IPS-NIHi7 (cell line): ENCODE data around the gene NUBP2.
"Not testable (repeated sequence)": the region's sequence is repeated elsewhere in the genome, so short reads cannot be mapped to it uniquely, and the experiment has no call there.

Source experiments
- DNase-seq: peaks from one replicate; pipeline ENCODE4 v3.0.0; 2012; ENCODE audit warnings: mixed read lengths; ENCODE audit errors: extremely low spot score

Gene NUBP2

DNA sequence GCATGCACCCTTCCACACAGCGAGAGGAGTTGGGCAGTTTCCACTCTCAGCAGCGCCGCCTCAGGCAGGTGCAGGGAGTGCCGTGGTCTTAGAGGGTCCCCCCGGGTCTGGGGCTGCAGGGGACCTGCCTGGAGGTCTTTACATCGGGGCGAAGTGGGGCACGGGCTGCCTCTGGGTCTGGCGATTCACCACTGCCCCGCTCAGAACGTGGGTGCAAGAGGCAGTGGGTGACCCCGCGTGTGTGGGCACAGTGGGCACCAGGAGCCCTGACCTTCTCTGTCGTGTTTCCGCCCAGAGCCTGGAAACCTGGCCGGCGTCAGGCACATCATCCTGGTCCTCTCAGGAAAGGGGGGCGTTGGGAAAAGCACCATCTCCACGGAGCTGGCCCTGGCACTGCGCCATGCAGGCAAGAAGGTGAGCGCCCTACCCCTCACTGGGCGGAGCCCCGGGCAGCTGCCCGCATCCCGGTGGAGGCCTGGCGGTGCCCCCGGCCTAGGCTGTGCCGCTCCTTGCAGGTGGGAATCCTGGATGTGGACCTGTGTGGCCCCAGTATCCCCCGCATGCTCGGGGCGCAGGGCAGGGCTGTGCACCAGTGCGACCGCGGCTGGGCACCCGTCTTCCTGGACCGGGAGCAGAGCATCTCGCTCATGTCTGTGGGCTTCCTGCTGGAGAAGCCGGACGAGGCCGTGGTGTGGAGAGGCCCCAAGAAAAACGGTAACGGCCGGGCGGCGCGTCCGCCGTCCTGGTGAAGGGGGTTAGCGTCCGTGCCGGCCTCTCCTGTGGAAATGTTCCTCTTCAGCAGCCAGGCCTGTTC, 3.7 kb downstream of the NUBP2 start:
- no peak for DNase-seq

DNA sequence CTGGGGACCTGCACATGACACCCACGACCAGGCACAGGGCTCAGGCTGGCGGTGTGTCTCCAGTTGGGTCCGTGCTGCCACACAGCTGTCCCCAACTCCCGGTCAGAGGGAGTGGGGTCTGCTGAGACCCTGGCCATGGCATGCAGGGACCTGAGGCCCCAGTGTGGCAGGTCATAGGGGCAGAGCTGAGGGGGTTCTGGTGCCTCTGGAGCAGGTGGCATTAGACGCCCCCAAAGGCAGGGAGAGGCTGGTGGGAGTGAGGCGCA, 4.2 kb downstream of the NUBP2 start:
- no peak for DNase-seq

DNA sequence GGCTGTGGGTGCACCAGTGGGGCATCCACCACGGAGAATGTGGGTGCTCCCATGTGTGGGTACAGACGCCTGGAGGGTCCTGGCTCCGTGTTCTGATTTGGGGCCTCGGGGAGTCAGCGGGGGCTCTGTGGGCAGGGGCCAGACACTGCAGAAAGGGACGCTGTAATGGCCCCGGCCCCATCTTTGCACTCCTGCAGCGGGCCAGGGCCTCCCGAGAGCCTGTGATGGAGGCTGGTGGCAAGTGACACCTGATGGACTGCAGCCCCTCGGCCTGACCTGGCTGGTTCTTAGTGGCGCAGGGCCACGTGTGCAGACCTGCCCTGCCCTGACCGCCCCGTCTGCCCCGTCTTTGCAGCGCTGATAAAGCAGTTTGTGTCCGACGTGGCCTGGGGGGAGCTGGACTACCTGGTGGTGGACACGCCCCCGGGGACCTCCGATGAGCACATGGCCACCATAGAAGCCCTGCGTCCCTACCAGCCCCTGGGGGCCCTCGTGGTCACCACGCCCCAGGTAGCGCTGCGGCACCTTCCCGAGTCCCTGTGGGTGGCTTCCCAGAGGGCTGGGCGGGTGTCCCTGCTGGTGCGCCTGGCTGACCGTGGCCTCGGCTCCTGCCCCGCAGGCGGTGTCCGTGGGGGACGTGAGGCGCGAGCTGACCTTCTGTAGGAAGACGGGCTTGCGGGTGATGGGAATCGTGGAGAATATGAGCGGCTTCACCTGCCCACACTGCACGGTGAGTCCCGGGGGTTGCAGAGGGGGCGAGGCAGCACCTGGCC, 4.7 kb downstream of the NUBP2 start:
- no peak for DNase-seq

DNA sequence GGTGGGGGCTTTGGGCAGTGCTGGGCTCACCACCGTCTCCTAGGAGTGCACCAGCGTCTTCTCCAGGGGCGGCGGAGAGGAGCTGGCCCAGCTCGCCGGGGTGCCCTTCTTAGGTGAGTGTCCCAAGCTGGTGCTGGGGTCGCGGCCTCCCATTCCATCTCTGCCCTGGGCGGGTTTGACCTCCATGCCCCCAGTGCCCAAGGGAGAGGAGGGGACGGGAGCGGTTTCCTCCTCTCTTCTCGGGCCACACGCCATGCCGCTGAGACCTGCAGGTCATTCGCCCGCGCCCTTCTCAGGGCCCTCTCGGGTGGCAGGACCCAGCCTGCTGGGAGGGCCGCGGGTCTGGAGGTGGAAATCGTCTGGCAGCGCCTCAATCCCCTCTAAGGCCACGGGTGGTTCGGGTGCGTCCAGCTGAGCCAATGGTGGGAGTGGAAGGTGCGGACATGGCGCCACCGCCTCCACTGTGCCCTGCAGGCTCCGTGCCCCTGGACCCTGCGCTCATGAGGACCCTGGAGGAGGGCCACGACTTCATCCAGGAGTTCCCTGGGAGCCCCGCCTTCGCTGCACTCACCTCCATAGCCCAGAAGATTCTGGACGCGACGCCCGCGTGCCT, 5.4 kb downstream of the NUBP2 start:
- DNase-seq = no peak

DNA sequence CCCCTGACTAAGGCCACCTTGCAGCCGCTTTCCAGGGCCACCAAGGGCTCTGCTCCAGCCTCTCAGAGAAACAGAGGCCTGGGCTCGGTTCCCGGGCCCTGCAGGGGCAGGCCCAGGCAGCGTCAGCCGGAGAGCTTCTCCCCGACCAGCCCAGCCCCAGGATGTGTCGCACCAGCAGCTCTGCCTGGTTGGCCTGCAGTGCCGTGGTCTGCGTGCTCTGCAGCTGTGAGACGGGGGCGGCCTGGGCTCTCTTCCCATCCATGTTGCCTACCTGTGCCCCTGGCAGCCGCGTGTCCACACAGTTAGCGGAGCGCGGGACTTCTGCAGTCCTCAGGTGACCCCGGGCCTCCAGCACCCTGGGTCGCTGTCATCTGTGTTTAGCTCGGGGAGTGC, 5.9 kb downstream of the NUBP2 start:
- DNase-seq = no peak

DNA sequence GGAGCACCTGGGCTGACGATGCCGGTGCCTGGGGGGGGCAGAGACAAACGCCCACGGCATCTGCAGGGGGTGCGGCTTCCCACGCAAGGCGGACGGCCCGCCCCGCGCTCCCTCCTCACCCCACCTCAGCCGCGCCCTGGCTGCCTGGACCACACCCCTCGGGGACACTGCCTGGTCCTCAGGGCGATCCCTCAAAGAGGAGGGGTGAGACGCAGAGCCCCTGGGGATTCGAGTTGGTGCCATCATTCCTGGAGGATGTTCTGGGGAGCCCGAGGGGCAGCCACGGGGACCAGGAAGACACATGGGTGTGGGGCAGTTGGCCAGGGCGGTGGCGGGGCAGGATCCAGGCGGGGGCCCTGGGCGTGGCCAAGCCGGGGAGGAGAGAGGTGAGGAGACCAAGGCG, 6.9 kb downstream of the NUBP2 start:
- no peak for DNase-seq

DNA sequence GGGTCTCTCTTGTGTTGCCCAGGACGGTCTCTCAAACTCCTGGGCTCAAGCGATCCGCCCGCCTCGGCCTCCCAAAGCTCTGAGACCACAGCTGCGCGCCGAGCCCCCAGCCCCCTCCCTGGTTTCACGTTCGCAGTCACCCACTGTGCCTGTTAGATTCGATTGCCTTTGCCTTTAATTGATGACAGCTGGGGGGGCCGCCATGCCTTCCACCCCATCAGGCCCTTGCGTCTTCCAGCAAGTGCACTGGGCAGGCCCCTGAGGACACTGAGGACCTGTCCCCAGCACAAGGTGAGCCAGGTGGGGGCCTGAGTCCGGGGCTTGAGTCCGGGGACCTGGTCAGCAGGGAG, 7.5 kb downstream of the NUBP2 start:
- no peak for DNase-seq

DNA sequence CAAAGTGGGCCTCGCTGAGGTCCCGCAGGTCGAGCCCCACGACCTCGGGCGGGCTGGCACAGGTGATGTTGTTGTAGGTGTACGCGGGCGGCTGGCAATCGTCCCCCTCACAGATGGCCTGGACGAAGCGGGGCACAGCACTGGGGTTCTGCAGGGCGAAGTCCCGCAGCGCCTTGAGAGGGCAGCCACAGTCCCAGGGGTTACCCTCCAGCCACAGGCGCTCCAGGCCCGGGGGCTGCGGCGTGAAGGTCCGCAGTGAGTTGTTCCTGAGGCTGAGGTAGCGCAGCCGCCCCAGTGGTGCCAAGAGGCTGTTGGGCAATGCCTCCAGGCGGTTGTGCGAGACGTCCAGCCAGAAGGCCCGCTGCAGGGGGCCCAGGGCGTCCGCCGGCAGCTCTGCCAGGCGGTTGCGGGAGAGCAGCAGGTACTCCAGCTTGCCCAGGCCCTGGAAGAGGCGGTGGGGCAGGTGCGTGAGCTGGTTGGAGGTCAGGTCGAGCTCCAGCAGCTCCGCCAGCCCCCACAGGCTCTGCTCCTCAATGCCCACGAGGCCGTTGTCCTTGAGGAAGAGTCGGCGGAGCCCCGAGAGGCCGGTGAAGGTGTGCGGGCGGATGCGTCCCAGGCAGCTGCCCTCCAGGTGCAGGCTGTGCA, 8.0 kb downstream of the NUBP2 start:
- no peak for DNase-seq

DNA sequence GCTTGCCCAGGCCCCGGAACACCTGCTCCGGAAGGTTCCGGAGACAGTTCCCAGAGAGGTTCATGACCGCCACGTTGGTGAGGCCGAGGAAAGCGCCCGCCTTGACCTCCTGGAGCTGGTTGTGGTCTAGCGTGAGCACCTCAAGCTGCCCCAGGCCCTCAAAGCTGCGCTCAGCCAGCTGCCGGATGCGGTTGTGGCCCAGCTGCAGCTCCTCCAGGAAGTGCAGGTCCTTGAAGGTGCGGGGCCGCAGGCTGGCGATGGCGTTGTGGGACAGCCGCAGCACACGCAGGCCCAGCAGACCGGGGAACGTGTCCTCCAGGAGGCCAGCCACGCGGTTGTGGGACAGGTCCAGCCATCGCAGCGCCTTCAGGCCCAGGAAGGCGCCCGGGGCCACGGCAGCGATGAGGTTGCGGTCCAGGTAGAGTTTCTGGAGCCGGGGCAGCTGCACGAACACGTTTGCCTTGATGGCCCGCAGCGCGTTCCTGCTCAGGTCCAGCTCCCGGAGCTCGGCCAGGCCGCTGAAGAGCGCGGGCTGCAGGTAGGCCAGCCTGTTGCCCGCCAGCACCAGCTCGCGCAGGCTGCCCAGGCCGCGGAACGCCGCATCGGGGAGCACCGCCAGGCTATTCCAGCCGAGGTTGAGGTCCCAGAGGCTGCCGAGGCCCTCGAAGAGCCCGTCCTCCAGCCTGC, 8.6 kb downstream of the NUBP2 start:
- DNase-seq = no peak

DNA sequence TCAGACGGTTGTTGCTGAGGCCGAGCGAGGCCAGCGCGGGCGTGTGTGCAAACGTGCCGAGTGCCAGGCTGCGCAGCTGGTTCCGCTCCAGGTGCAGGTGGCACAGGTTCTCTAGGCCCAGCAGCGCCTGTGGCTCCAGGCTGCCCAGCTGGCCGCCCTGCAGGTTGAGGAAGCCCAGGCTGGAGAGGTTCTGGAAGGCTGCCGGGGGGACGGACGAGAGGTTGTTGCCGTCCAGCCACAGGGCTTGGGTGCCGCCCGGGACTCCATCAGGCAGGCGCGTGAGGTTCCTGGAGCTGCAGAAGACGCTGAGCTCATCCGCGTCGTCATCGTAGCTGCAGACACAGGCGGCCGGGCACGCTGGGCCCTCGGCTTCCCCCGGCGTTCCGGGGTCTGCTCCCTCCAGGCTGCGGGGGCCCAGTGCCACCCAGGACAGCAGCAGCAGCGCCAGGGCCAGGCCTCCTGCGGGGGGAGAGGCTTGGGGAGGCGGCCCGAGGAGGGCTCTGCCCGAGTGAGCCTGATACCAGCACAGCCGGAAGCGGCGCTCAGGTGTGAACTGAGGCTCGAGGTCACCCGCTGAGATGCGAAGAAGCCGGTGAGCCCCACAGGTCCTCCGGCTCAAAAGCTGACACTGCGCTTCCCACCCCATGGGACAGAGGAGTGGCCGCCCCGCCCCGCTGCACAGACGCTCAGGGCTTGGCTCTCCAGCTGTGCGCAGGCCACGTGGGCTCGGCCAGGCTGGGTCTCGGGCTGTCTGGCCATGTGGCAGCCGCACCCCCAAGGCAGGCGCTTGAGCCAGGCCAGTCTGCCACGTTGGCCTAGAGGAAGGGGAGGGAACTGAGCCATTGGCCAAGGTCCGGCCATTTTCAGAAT, 9.4 kb downstream of the NUBP2 start:
- no peak for DNase-seq

DNA sequence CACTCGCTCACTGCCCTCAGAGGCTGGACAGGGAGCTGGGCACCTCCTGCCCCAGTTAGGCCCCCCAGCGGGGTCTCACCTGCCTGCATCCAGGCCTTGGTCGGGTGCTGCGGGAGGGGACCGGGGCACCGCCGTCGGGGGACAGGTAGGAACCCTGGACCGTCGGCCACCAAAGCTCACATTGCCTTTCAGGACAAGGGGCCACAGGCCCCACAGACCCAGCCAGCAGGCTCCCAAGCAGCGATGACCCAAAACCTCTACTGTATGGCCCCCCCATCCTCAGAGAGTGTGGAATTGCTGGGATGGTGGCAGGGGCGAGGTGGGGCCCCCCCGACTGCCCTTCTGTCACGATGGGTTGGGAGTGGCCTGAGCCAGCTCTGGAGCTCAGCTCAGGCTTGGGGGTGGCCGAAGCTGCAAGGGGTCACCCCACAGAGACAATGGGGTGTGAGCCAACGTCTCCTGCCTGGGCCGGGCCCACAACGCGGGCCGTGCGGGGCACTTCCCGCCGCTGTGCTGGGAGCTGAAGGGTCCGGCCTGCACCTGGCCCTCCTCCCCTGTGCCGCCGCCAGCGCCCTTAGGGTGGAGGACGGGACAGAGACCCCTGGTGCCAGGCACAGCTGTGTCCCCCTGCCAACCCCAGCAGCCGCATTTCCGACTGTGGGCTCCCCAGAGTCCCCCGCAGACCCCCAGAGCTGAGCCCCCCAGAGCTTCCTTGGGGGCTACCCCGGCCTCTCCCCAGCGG, 10.2 kb downstream of the NUBP2 start:
- DNase-seq = no peak

DNA sequence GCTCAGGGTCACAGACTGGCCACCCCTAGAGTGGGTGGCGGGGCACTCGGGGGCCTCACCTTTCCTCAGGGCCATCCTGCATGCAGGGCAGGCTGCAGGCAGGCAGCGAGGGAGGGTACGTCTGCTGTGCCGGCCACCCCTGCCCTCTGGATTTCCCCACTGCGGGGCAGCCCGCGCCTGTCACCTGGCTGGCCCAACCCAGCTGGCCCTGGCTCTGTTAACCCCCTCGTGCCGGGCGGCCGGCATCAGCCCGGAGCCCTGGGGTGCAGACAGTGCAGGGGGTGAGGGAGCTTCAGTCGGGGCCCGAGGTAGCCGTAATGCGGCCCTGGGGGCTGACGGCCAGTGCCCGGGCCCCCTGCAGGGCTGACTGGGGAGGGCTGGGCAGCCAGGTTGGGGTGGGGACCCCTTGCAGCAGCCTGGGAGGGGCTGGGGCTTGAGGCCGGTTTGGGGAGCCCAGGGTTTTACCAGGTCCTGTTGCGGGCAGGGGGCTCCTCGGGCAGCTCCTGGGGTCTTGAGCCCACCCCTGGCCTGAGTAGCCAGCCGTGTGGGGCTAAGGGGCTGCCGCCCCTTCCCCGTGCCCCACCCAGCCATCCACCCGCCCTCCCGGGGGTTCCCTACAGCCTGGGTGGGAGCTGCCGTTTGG, 10.9 kb downstream of the NUBP2 start, which contains the start of gene IGFALS:
IGFALS (minus strand) TSS at position 128 of the 643 bp plus-strand sequence; CDS start at position 75, 53 bp downstream.
- DNase-seq = no peak

DNA sequence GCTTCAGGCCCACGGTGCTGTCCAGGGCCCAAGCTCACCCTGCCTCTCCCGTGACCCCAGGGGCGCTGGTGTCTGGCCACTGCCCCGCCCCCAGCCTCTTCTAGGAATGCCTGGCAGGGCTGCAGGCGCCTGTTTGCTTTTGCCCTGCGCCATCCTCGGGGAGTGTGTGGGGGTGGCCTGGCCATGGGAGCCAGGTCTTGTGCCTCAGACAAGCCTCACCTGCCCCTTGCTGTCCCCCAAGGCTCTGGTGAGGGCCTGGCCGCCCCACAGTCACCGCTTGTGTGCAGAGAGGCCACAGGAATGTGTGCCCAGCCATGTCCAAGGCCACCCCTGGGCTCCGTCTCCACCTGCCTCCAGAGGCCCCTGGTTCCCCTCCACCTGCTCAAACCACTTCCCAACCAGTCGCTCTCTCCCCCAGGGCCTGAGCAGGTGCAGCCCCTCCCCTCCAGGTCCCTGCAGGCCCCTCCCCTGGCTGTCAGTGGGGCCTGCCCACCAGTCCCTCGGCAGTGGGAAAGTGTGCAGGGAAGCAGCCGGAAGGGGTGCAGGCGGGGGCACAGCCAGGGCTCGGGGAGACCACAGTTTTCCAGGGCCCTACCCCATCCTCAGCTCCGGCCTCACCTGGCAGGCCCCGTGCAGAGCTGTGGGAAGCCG, 11.6 kb downstream of the NUBP2 start:
- DNase-seq = no peak

DNA sequence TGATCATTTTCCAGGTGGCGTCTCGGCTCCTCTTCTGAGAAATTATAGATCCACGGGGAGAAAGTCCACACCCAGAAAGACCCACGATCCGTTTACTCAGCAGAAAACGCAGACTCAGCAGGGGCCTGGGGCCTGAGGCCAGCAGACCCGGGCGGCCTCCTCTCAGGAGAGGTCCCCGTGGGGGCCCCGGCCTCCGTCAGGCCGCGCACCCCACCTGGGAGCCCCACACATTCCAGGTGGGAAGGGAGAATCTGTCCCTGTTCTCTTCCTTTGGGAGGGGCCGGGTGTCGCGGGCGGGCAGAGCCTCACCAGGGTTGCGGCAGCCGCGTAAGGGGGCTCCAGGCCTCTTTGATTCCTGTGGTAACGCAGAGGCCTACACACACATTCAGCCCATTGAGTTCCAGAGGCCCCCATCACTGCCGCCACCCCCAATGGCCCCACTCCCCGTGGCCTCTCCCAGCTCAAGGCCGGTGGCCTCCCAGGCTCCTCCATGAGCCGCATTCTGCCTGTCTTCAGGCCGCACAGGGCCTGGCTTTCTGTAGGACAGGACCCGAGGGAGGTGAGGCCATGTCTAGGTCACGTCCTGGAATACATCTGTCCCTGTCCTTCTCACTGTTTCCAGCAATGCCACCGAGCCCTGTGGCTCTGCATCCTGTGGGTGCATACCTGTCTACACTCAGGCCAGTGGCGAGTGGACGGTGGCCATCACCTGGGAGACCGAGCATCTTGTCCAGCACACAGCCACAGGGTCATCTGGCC, 12.3 kb downstream of the NUBP2 start:
- DNase-seq = no peak

DNA sequence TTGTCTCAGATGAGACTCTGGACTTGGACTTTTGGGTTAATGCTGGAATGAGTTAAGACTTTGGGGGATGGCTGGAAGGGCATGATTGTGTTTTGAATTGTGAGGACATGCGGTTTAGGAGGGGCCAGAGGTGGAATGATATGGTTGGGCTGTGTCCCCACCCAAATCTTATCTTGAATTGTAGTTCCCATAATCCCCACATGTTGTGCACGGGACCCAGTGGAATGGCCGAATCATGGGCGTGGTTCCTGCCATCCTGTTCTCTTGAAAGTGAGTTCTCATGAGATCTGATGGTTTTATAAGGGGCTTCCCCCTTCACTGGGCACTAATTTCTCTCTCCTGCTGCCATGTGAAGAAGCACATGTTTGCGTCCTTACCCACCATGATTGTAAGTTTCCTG, 16.5 kb downstream of the NUBP2 start:
- DNase-seq = not testable (repeated sequence)

DNA sequence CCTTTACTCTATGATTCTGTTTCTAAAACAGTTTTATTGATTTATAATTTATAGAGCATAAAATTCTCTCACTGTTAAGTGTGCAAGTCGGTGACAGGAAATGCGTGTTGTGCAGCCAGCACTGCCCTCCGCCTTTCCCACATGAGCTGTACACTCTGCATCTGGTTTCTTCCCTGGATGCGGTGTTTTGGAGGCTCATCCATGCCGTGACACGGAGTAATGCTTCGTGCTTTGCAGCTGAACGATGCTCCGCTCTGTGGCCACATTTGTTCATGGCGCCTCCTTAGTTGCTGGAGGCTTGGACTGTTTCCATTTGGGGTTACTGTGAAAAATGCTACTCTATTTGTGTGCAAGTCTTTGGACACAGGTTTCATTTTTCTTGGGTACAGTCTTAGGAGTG, 17.9 kb downstream of the NUBP2 start:
- DNase-seq = no peak

DNA sequence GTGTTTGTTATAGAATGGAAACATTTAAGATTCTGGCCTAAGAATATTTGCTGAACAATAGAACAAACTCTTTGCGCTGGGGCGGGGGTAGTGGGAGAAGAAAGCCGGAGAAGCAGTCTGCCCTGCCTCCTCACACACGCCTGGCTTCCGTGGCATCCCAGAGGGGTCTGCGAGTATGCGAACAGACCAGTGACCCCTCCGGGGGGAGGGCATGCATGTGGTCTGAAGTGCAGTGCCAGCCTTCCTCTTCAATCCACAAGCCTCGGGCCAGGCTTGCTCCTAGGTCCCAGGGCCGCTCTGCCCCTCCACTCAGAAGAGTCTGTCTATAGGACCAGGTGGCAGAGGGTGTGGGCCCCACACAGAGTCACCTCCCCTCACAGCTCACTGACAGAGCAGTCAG, 24.9 kb downstream of the NUBP2 start:
- no peak for DNase-seq

DNA sequence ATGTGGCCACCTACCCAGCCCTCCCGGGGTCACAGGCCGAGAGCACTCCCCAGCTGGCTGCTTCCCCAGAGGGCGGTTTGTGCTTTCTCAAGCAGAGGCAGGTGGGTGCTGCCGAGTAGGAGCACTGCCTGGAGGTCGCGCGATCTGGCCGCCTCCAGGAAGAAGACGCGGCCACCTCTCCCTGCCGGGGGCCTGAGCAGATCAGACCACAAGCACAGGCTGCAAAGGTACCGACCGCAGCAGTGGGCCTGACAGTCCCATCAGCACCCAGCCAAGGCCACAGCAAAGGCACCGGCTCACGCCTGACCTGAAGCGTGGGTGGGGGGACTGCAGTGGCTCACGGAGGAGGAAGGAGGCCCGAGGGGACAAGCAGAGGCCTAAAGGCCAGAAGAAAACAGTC, 25.9 kb downstream of the NUBP2 start:
- DNase-seq = no peak
